Peyer's patch (tissue), 4 donors: ENCODE measurements around the gene POLR3A.

Experiments used
- POLR2A ChIP-seq, 2 donors: fragments of 450-650 bp; IDR thresholded peaks; one replicate each; pipeline ENCODE4 v1.5.1; 2017; ENCODE audit warnings: antibody characterized with exemption in 2 of 2, mild to moderate bottlenecking in 2 of 2, moderate library complexity in 2 of 2
- TF ChIP-seq, protein P1 (sequence below), 6 experiments: fragments of 450-650 bp in 4 of 6; fragments of 200-600 bp in 2 of 6; sonication (generic) in 1 of 6; IDR thresholded peaks; one replicate each; pipeline ENCODE4 v1.5.1; 2017 to 2019; ENCODE audit warnings: antibody characterized with exemption in 6 of 6, mild to moderate bottlenecking in 3 of 6, moderate library complexity in 1 of 6

DNA sequence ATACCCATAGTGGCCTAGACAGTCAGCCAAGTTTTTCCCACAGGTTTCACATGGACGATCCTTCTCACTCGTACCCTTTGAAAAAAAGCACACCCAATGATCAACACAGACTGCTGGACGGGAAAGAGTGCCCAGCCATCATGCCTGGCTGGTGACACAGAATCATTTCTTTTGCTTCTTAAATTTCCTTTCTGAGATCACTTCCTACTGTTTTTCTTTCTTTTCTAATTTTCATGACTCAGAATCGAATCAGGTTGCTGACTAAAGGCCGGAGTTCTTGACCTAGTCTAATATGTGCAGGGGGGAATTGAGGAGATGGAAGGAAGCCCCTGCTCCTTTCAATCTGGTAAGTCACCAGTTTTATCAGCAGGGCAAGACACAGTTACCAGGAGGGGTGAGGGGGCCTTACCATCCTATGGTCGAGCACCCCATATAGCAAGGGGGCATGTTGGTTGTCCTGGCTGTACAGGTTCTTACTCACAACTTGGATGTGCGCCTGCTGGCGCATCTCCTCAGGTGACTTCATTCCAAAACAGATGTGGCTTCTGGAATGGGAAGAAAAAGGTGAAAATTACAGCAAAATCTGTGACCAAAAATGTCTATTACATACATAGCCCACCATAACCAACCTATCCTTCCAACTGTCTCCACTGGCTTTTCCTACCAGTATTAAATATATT lies 3.5 kb downstream of the POLR3A start:
- TF ChIP-seq, protein P1, sequence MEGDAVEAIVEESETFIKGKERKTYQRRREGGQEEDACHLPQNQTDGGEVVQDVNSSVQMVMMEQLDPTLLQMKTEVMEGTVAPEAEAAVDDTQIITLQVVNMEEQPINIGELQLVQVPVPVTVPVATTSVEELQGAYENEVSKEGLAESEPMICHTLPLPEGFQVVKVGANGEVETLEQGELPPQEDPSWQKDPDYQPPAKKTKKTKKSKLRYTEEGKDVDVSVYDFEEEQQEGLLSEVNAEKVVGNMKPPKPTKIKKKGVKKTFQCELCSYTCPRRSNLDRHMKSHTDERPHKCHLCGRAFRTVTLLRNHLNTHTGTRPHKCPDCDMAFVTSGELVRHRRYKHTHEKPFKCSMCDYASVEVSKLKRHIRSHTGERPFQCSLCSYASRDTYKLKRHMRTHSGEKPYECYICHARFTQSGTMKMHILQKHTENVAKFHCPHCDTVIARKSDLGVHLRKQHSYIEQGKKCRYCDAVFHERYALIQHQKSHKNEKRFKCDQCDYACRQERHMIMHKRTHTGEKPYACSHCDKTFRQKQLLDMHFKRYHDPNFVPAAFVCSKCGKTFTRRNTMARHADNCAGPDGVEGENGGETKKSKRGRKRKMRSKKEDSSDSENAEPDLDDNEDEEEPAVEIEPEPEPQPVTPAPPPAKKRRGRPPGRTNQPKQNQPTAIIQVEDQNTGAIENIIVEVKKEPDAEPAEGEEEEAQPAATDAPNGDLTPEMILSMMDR (IDR thresholded peaks at IDR 0.05) = no peak
- TF ChIP-seq POLR2A (IDR thresholded peaks at IDR 0.05) = no peak
